ENCODE results near the gene EMILIN3. TPM values are rescaled to one million over a fixed set of nuclear protein-coding genes. Genes with fewer than 3 reads are reported as not detected.

Gene EMILIN3
- total RNA-seq, 2 donors from 2014 or later = 0.14 to 0.27 TPM

DNA sequence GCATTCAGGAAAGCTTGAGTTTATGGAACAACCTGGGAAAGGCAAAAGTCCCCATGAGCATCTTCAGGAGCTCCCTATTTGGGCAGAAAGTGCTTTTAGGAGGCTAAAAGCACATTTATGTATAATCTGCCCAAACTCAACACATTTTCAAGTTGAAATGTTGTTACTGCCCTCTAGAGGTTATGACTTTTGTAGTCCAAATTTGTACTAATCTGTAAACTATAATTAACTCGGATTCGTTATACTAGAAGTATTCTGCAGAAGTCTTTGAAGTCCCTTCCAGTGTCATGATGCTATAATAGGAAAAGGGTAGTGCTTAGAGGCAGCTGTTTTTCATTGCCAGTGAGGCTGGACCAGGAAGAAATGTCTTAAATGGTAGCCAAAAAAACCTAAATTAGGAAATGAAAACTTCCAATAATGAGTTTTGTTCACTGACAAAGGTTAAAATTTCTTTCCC is 44.8 kb upstream of the EMILIN3 start:
- DNase-seq (ENCODE audit: low spot score) = no peak
- peaks cover 48% of the 10 kb centered on the region for H3K36me3 ChIP-seq
- no peak overlapping the region for H3K4me3 ChIP-seq
- TF ChIP-seq CTCF (IDR thresholded peaks at IDR 0.05) = peak; percentile 42
- no peaks in the 10 kb centered on the region for H3K9me3 ChIP-seq
- no peaks in the 10 kb centered on the region for H3K27me3 ChIP-seq (replicated peaks; ENCODE audit: insufficient read depth)
- ATAC-seq (ENCODE audit: insufficient number of reproducible peaks, low FRiP score, low read depth) = peak; percentile 81
- H3K4me1 ChIP-seq (ENCODE audit: control insufficient read depth in 1 of 2, low read depth in 2 of 2) = peaks cover 0 to 15% of the 10 kb centered on the region in 2 donors
- H3K27ac ChIP-seq = peak overlapping the region; percentile 70 to 78

GRCh38 chr20:41408986-41409385 is 42.4 kb upstream of the EMILIN3 start:
- Histone ChIP-seq H3K27me3 (replicated peaks; ENCODE audit: insufficient read depth) (no peaks in the 10 kb centered on the region), H3K4me1 (ENCODE audit: control insufficient read depth in 1 of 2, low read depth in 2 of 2) (peaks cover 0 to 15% of the 10 kb centered on the region in 2 donors), H3K36me3 (peaks cover 47% of the 10 kb centered on the region), H3K27ac (no peak overlapping the region), H3K4me3 (no peak overlapping the region), H3K9me3 (no peaks in the 10 kb centered on the region)
- DNase-seq (ENCODE audit: low spot score) (no peak), ATAC-seq (ENCODE audit: insufficient number of reproducible peaks, low FRiP score, low read depth) (no peak)
- no peak for TF ChIP-seq CTCF (IDR thresholded peaks at IDR 0.05)

- no peak overlapping the region for H3K27ac ChIP-seq
- no peak overlapping the region for H3K4me3 ChIP-seq
- H3K9me3 ChIP-seq = no peaks in the 10 kb centered on the region
- DNase-seq (ENCODE audit: low spot score) (no peak), ATAC-seq (ENCODE audit: insufficient number of reproducible peaks, low FRiP score, low read depth) (no peak)
- peaks cover 48% of the 10 kb centered on the region for H3K36me3 ChIP-seq
- H3K27me3 ChIP-seq (replicated peaks; ENCODE audit: insufficient read depth) = no peaks in the 10 kb centered on the region
- no peak for TF ChIP-seq CTCF (IDR thresholded peaks at IDR 0.05)
- H3K4me1 ChIP-seq (ENCODE audit: control insufficient read depth in 1 of 2, low read depth in 2 of 2) = peaks cover 0 to 15% of the 10 kb centered on the region in 2 donors
These were observed 41.7 kb upstream of the EMILIN3 start for GRCh38 chr20:41408156-41408794.

DNA sequence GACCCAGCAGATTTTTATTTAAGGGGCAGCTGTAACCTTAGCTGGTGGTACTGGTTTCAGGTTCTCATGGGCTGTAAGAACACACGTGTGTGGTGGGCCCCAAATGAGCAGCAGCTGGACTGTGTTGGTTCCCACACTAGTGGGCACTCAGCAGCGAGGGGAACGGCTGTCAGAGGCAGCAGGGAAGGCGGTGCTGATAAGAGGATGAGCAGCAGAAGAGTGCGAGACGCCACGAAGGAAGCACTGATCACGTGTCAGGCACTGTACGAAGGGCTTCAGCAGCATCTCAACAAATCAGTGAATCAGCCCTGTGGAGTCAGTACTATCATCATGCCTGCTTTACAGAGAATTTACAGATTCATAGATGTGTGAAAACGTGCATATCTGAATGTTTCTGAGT is 41.0 kb upstream of the EMILIN3 start:
- TF ChIP-seq CTCF (IDR thresholded peaks at IDR 0.05) = no peak
- H3K27me3 ChIP-seq (replicated peaks; ENCODE audit: insufficient read depth) = no peaks in the 10 kb centered on the region
- no peaks in the 10 kb centered on the region for H3K9me3 ChIP-seq
- peaks cover 0 to 15% of the 10 kb centered on the region in 2 donors for H3K4me1 ChIP-seq (ENCODE audit: control insufficient read depth in 1 of 2, low read depth in 2 of 2)
- DNase-seq (ENCODE audit: low spot score) (no peak), ATAC-seq (ENCODE audit: insufficient number of reproducible peaks, low FRiP score, low read depth) (no peak)
- no peak overlapping the region for H3K4me3 ChIP-seq
- peaks cover 48% of the 10 kb centered on the region for H3K36me3 ChIP-seq
- H3K27ac ChIP-seq = no peak overlapping the region

GRCh38 chr20:41406896-41407444 is 40.4 kb upstream of the EMILIN3 start:
- no peaks in the 10 kb centered on the region for H3K27me3 ChIP-seq (replicated peaks; ENCODE audit: insufficient read depth)
- no peak for ATAC-seq (ENCODE audit: insufficient number of reproducible peaks, low FRiP score, low read depth)
- H3K9me3 ChIP-seq = no peaks in the 10 kb centered on the region
- H3K36me3 ChIP-seq = peaks cover 48% of the 10 kb centered on the region
- TF ChIP-seq CTCF (IDR thresholded peaks at IDR 0.05) = no peak
- H3K27ac ChIP-seq = no peak overlapping the region
- DNase-seq (ENCODE audit: low spot score) = no peak
- no peak overlapping the region for H3K4me3 ChIP-seq
- peaks cover 0 to 12% of the 10 kb centered on the region in 2 donors for H3K4me1 ChIP-seq (ENCODE audit: control insufficient read depth in 1 of 2, low read depth in 2 of 2)
